Measurements from ENCODE around the gene ATP5ME.

ATP5ME gene

DNA sequence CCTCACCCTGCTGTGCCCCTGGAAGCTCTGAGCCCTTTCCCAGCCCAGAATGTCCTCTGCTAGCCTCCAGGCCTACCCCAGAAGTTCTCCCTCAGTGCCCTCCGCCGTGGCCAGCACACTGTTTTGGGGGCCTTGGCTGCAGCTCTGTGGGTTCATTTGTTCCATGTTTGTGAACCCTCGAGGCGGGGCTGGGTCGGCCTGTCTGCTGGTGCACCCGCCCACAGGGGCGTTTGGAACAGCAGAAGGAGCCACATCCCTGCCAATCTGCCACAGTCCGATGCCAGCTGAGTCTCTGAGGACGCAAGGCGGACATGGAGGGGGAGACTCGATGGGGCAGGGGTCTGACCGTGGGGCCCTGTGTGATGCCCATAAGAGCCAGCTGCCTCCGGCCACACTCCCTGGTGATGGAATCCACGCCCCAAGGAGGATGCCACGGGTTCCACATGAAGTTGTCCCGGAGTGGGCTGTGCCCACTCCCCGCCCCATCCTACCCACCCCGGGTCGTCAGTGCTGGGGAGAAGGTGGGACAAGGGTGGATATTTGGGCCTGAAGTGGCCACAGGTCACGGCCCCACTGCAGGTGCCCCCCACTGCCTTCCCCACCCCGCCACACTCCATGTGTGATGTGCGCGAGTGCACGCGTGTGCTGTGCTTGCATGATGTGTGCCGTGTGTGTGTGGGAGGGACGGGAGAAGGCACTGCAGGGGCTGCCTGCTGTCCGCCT lies 7.1 kb downstream of the ATP5ME start:
- no peak for DNase-seq (ENCODE audit: low spot score)

DNA sequence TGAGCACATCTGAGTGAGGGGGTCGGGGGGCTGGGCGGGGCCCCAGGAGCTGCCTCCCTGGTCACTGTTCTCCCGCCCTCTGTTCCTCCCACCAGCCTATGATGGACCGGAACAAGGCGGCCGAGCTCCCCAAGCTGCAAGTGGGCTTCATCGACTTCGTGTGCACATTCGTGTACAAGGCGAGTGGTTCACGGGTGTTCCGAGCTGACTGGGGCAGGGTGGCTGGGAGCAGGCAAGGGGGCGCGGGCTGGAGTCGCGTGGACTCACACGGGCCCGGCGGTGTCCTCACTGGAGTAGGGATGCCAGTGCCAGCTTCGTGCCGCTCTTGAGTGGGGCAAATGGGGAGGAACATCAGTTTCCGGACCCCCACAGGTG lies 7.7 kb downstream of the ATP5ME start:
- DNase-seq (ENCODE audit: low spot score), result no peak

DNA sequence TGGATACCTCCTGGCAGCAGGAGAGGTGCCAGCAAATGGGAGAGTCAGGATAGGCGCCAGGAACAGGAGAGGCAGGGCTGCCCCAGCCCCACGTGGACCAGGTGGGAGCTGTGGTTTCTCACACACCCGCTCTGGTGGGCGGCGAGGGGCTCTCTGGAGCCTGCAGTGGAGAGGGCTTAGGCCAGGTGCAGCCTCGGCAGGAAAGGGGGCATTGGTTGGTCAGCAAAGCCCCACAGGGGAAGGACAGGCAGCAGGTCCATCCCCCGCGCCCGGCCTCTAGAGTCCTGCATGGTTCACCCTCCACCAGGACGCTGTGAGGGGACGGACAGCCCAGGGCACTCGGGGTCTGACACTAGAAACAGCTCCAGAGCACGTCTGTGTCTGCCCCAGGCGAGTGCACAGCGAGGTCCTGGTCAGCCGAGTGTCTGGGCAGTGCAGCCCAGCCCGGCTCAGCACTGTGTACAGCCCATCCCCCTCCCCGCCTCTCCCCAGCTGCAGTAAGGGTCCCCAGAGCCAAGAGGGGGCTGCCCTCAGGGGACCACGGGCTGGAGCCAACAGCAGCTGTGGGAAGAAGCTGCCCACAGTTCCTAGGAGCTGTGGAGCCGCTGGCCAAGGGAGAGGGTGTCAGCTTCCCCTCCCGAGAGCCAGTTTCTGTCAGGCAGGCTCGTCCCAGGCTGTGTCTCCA lies 8.2 kb downstream of the ATP5ME start:
- no peak for DNase-seq (ENCODE audit: low spot score)

GRCh38 chr4:665381-665750 lies 8.7 kb downstream of the ATP5ME start:
- no peak for DNase-seq (ENCODE audit: low spot score)

DNA sequence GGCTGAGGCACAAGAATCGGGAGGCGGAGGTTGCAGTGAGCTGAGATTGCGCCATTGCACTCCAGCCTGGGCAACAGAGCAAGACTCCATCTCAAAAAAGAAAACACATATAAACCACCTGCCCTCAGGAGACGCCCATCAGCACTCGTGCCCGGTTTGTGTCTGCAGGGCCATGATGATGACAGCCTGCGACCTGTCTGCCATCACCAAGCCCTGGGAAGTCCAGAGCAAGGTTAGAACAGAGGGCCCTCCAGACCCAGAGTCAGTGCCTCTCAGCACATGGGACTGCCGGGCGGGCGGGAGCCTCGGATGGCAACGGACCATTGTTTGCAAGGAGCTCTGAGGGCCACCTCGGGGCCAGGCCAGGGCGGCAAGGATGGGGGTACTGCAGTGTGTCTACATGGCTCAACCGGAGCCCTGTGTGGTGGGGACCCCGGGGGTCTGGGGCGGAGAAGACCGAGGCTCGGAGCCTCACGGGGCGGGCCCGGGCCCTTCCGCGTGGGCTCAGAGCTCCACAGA lies 9.3 kb downstream of the ATP5ME start:
- no peak for DNase-seq (ENCODE audit: low spot score)

GRCh38 chr4:663438-664428 lies 10.3 kb downstream of the ATP5ME start:
- no peak for DNase-seq (ENCODE audit: low spot score)

DNA sequence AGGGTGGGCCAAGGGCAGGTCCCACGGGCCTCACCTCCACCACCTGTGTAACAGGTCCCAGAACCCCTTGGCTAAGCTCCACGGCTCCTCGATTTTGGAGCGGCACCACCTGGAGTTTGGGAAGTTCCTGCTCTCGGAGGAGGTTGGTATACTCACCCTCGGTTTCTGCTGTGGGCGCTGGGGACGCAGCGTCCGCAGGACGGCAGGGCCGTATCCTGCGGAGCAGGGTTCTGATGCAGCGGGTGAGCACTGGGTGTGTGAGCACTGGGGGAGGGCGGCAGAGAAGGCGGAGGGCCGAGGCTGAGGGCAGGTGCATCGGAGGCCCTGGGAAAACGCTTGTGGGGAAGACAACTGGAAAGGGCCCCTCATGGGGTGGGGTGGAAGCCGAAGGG lies 11.0 kb downstream of the ATP5ME start:
- DNase-seq (ENCODE audit: low spot score), result no peak

- no peak for DNase-seq (ENCODE audit: low spot score)
Observed at GRCh38 chr4:661881-662761, 12.0 kb downstream of the ATP5ME start.

DNA sequence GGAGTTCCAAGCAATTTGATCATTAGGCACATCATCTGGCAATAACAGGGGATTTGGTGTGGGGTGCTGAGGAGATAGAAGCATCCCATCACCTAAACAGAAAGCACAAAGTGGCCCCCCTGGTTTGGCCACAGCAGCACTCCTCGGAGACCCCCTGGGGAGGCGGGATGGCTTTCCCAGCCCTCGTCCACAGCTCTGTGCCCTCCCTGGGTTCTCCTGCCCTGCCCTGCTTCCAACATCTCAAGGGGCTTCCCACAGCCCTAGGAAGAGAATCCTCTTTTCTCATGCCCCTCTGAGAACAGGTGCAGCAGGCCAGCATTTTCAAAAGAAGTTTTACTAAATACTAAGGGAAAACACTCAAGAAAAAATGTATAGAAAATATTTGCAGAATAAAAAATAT lies 12.8 kb downstream of the ATP5ME start:
- DNase-seq (ENCODE audit: low spot score), result no peak

- DNase-seq (ENCODE audit: low spot score), result no peak
Observed at GRCh38 chr4:660401-660800, 13.7 kb downstream of the ATP5ME start.

GRCh38 chr4:659851-660250 lies 14.2 kb downstream of the ATP5ME start:
- no peak for DNase-seq (ENCODE audit: low spot score)

GRCh38 chr4:658681-659667 lies 15.1 kb downstream of the ATP5ME start:
- DNase-seq (ENCODE audit: low spot score), result no peak

DNA sequence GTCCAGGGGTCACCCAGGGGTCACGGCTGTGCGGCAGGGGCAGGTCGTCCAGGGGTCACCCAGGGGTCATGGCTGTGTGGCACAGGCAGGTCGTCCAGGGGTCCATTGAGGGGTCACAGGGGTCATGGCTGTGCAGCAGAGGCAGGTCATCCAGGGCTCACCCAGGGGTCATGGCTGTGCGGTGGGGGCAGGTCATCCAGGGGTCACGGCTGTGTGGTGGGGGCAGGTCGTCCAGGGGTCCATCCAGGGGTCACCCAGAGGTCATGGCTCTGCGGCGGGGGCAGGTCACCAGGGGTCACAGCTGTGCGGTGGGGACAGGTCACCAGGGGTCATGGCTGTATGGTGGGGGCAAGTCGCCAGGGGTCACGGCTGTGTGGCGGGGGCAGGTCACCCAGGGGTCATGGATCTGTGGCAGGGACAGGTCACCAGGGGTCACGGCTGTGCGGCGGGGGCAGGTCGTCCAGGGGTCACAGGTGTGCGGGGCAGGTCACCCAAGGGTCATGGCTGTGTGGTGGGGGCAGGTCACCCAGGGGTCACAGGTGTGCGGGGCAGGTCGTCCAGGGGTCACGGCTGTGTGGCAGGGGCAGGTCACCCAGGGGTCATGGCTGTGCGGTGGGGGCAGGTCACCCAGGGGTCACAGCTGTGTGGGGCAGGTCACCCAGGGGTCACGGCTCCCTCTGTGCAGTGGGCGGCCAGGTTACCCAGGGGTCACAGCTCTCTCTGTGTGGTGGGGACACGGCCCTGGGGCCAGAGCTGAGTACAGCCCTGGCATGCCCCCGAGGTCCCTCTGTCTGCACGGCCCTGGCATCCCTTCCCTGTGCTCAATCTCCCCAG lies 16.0 kb downstream of the ATP5ME start:
- DNase-seq (ENCODE audit: low spot score), result no peak

GRCh38 chr4:657338-657833 lies 16.7 kb downstream of the ATP5ME start:
- DNase-seq (ENCODE audit: low spot score), result no peak

DNA sequence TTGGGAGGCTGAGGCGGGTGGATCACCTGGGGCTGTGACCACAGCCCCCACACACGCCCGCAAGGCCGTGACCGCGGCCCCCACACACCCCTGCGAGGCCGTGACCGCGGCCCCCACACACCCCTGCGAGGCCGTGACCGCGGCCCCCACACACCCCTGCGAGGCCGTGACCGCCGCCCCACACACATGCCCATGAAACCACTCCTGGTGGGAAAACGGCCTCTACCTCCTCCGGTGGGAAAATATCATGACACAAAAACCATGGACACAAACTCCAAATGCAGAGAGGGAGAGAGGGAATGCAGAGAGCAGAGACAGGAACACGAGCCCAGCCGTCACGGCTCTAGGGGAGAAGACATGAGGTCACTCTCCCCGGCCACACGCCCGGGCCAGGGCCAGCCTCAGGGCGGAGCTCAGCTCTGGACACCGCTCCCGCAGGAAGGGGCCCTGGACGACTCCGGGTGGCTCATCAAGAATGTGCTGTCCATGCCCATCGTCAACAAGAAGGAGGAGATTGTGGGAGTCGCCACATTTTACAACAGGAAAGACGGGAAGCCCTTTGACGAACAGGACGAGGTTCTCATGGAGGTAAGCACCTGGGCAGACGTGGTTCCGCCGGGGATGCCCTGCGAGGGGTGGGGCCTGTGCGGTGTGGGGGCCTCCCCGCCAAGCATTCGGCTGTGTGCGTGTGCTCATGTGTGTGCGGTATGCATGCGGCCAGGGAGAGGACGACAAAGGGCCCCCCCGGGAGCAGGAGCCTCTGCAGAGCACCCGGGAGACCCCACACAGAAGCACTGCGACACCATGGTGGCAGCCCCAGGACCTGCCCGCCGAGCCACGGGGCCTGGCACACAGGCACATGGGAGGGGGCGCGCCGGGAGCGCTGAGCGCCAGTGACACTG lies 17.4 kb downstream of the ATP5ME start:
- DNase-seq (ENCODE audit: low spot score), result no peak

DNA sequence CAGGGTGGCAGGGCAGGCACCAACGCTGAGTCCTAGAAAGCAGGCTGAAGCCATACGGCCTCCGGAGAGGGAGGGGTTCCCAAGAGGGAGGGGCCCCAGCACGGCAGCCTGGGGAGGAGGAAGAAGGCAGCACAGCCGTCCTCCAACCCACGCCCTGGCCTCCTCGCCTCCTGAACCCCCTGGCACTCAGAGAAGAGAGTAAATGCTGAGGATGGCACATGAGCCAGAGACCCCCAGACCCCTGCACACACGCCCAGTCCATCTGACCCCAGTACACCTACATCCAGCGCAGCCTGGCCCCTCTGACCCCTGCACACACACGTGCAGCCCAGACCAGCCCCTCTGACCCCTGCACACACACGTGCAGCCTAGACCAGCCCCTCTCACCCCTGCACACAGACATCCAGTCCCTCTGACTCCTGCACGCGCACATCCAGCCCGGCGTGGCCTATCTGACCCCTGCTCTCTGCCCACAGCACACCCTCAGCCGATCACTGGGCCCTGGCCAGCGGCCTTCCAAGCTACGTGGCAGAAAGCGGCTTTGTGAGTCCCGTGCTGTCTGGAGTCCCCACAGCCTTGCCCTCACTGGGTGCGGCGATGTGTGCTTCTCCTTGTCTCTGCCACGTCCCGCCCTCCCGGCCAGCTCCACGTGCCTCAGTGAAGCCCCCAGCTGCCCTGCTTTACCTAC lies 18.5 kb downstream of the ATP5ME start:
- no peak for DNase-seq (ENCODE audit: low spot score)

- no peak for DNase-seq (ENCODE audit: low spot score)
Observed at GRCh38 chr4:654871-655463, 19.1 kb downstream of the ATP5ME start.
